SKM-1 (cell line): ENCODE data around the gene SLC6A8.
A peak's percentile ranks its signal among the peaks of the same experiment; 100 is the strongest.

Experiments
- DNase-seq: peaks from one replicate; lab custom pipeline; 2025; ENCODE audit not compliant: unreplicated experiment; lab: John Stamatoyannopoulos, UW

SLC6A8 gene

GRCh38 chrX:153687121-153688039, at the start of gene SLC6A8:
Gene SLC6A8 (plus strand): TSS chrX:153687926. CDS start chrX:153688575, 649 bp downstream.
- peak; percentile 25 for DNase-seq

- no peak for DNase-seq
These were observed 49.7 kb upstream of the SLC6A8 start for GRCh38 chrX:153638041-153638371.

- DNase-seq: no peak
These were observed 49.1 kb upstream of the SLC6A8 start for GRCh38 chrX:153638436-153639176.

- no peak for DNase-seq
These were observed 48.3 kb upstream of the SLC6A8 start for GRCh38 chrX:153639177-153640044.

- DNase-seq: no peak
These were observed 47.6 kb upstream of the SLC6A8 start for GRCh38 chrX:153640045-153640686.

GRCh38 chrX:153640736-153641575, 46.8 kb upstream of the SLC6A8 start:
- DNase-seq: no peak

- DNase-seq: no peak
These were observed 46.1 kb upstream of the SLC6A8 start for GRCh38 chrX:153641627-153642026.

- no peak for DNase-seq
These were observed 45.6 kb upstream of the SLC6A8 start for GRCh38 chrX:153642051-153642654.

GRCh38 chrX:153642655-153643430, 44.9 kb upstream of the SLC6A8 start:
- no peak for DNase-seq

GRCh38 chrX:153643431-153644351, 44.0 kb upstream of the SLC6A8 start:
- no peak for DNase-seq

GRCh38 chrX:153644356-153645125, 43.2 kb upstream of the SLC6A8 start:
- no peak for DNase-seq

- no peak for DNase-seq
These were observed 42.6 kb upstream of the SLC6A8 start for GRCh38 chrX:153645151-153645550.

- no peak for DNase-seq
These were observed 41.7 kb upstream of the SLC6A8 start for GRCh38 chrX:153645921-153646488.

- no peak for DNase-seq
These were observed 40.9 kb upstream of the SLC6A8 start, which contains the start of gene DUSP9 for GRCh38 chrX:153646620-153647373. Gene DUSP9 (plus strand): TSS chrX:153647203. CDS start chrX:153647954, 751 bp downstream.

- no peak for DNase-seq
These were observed 40.0 kb upstream of the SLC6A8 start for GRCh38 chrX:153647461-153648357.
